NCI-H2081 (cell line): Measurements from ENCODE around the gene CTSZ.
A peak's percentile ranks its signal among the peaks of the same experiment; 100 is the strongest.
"Not testable (repeated sequence)": the region's sequence is repeated elsewhere in the genome, so short reads cannot be mapped to it uniquely, and the experiment has no call there.

Experiments
- DNase-seq, 2 experiments: peaks; one replicate each; lab custom pipeline; 2025; lab: John Stamatoyannopoulos, UW

Gene CTSZ

DNA sequence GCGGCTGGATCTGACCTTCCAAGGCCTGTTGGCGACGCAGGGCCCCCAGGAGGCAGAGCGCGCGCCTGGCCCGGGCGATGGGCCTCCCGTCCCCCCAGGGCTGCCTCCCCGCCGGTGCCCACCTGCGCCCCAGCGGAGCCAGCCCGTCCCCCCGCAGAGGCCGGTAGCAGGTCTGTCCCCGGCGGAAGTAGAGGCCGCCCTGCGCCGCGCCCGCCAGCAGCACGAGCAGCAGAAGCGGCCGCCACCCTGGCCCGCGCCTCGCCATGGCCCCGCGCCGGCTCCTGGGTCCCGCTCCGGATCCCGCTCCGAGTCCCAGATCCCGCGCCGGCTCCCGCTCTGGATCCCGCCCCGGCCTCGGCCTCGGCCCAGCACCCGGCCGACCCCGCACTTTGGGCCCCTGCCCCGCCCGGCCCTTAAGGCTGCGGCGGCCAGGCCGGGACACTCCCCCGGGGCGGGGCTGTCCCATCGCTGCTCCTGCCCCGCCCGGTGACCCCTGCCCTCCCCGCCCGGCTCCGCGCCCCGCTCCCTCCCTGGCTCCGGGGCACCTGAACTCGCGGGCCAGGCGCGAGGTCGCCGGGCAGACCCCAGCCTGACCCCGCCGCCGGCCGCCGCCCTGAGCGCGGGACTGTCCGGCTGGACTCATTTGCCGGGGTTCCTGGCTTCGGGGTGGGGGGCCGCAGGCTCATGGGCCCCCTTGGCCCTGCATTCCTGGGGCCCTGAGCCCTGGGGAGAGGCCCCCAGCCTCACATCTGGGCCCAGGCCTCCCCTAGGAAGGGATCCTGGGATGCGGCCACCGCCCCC lies at the start of gene CTSZ:
CTSZ (minus strand) TSS at position 391 of the 801 bp plus-strand sequence; CDS start at position 265, 126 bp downstream.
- no peak for DNase-seq

DNA sequence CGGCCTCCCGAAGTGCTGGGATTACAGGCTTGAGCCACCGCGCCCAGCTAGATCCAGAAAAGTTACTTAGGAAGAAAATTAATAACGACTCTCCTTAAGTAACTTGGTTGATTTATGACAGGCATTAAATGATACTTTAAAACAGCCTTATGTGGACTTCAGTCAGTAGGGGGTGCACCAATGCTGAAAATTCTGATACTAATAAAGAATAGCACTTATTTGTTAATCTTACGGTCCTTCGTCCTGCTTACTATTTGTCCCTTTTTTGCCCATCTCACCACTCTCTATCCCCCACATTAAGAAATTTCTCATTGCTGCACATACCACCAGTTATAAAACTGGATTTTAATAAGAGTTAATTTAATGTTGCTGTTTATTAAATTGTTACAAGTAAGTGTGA lies 48.2 kb upstream of the CTSZ start:
- DNase-seq: no peak

DNA sequence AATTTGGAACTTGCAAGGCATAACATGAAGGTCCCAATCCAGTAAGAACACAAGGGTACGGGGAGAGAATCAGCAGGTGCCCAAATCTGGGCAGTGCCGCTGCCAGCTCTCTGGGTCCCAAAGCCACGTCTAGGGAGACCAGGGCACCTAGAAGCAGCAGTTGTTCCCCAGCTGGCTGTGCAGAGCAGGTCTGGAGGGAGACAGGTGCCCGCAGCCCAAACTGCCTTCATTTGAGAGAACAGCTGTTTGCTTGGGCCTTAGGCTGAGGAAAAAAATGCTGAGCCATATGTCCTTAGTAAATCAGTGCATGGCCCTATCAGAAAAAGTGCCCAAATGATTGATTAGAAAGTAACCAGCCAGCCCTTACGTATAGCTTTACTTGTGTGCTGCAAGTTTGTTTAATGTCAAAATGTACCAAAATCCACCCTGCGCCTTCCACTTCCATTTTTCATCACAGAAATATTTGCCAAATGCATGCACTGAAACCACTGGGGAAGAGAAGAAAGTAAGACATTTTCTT lies 44.7 kb upstream of the CTSZ start:
- DNase-seq: no peak

DNA sequence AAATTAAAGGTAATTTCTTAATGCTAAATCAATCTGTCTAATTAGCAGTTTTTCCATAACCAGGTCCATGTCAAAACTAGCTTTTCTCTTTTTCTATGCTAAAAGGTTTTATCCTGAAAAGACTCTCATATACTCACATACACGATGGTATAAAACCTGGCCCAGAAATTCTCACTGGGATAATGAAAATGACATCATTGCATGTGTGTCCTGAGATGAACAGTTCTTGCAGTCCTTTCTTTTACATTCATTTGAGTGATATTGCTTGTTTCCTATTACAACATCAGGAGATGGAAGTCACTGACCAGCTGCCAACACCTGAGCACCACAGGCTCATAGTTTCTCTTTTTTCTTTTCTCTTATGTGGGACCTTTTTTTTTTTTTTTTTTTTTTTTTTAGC lies 43.4 kb upstream of the CTSZ start:
- DNase-seq: no peak

DNA sequence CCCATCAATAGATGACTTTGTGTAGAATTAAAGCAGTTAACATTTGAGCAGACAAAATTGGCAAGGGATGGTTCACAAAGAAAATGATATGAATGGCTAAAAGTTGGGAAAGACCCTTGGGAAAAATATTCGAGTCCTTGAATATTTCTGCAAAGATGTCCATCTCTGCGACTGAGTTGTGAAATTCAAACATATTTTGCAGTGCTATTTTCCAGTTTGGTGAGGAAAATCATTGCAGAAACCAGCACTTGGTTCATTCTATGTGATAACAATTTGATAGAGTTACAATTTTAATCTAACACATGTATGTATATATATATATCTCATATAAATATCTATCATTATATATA lies 41.6 kb upstream of the CTSZ start:
- DNase-seq: no peak

DNA sequence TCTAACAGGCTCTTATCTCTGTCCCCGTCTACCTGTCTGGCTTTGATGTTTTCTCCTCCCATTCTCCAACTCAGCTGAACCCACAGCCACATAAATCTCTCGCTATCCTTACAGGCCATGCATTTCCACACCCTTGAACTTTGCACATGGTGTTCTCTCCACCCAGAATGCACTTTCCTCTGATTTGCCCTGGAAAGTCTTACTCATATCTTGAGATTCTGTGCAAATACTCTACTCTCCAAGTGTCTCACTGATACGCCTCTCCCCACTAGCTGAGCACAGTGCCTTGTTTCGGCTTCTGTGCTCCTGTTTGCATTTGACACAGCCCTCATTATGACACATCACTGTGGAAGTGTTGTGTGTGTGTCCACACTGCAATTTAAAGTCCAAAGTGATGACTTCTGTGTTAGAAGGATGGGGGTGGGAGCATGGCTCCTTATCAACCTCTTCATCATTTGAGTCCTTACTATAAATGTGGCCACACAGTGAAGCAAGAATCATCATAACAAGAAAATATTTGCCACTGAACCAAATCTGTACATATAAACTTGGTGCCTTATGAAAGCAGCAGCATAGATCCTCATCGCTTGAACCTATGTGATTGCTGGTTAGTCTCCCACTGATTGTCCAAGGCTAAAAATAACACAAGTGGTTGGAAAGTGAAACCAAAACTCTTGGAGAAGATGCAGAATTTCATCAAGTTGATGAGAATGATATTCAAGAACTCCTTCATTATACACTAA lies 41.1 kb upstream of the CTSZ start:
- no peak for DNase-seq

GRCh38 chr20:59046862-59047261 lies 39.8 kb upstream of the CTSZ start:
- DNase-seq: no peak

DNA sequence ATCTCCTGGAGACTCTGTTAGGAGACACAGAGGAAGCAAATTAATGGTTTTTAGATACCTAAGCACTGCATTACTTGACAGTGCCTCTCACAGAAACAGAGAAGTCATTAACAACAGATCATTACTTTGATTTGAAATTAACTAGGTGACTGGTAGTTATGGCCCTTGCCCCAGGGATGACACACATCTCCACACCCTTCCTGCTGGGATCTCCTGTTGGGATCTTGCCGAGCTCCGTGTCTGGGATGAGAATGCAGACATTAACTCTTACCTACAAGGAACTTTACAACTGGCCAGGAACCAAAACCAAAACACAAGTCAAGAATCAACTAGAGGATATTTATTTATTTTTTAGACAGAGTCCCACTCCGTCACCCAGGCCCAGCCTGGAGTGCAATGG lies 37.7 kb upstream of the CTSZ start:
- DNase-seq: no peak

- no peak for DNase-seq
Measured at GRCh38 chr20:59044295-59044694, 37.2 kb upstream of the CTSZ start.

DNA sequence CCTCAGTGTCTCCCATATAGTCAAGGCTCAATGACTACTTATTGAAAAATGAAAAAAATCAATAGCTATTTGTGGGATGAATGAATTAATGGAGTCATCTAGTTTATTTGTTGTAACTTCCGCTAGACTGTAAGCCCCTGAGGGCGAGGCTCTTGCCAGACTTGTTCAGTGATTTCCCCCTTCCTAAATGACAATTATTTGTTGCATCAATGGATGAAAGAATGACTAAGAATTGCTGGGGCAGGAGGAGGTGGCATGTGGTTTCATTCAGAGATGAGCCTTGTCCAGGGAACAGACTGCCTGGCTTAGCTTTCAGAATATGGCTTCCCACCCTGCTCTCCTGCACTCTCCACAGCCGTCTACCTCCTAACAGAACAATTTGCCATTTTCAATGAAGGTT lies 36.6 kb upstream of the CTSZ start:
- no peak for DNase-seq

GRCh38 chr20:59042796-59043631 lies 36.0 kb upstream of the CTSZ start:
- DNase-seq: peak; percentile 89 to 91

GRCh38 chr20:59042151-59042795 lies 35.2 kb upstream of the CTSZ start, which contains the start of gene PRELID3B:
Gene PRELID3B, minus strand, starts transcription at chr20:59042786. Its CDS starts 56 bp downstream, at chr20:59042730.
- DNase-seq: no peak

DNA sequence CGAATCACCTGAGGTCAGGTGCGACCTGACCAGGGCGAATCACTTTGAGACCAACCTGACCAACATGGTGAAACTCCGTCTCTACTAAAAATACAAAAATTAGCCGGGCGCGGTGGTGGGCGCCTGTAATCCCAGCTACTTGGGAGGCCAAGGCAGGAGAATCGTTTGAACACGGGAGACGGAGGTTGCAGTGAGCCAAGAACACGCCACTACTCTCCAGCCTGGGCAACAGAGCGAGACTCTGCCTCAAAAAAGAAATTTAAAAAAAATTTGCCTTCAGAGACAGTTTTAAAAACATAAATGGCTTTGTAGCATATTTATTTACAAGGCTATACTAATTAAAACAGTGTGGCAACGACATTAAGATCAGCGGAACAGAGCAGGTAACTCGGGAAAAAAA lies 34.4 kb upstream of the CTSZ start:
- not testable (repeated sequence) for DNase-seq

DNA sequence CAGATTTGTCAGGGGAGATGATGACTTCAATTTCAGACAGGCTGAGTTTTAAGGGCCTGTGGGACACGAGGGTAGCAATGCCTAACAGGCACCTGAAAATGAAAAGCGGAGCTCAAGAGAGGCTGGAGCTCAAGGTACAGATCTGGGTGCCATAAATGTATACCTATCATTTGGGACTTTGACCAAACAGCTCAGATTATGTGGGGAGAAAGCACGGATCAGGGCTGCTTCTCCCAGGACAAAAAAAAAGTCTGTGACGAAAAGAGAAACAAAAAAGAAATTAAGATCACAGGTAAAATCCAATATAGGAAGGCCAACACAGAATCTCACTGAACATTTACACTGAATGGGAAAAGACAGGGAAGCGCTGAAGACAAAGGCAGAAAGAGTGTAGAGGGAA lies 33.6 kb upstream of the CTSZ start:
- DNase-seq: no peak

- no peak for DNase-seq
Measured at GRCh38 chr20:59039233-59039632, 32.2 kb upstream of the CTSZ start.

DNA sequence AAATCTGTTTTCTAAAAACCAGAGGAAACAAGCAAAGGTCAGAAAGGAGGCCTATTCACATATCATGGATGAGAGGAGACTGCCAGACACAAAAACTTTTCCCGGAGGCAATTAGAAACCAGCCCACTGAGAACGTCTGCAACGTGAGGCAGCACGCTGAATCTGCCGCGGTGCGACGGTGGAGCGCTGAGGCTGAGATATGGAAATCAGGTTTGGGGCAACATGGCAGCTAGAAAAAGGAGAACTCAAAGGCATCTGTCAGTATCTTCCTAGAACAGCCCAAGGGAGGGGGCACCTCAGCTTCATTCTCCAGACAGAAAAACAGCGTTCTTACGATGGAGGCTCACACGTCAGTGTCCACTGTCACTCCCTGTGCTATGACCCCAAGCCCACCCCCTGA lies 30.3 kb upstream of the CTSZ start:
- DNase-seq: no peak

DNA sequence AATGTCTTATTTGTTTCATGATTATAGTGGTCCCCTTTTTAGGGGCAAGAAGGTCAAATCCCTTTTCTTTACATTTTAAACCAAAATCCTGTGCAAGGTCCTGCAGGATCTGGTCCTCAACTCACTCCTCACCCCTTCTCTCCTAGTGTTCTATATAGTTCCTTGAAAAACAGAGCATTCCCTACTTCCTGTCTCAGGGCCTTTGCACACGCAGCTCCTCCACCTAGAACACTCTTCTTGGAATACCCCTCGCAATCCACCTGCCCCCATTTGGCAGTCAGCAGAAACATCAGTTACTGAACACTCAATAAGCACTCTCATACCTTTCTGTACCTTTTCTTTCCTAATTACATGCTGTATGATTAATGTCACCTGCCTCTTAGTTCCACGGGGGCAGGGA lies 28.3 kb upstream of the CTSZ start:
- DNase-seq: no peak

GRCh38 chr20:59033616-59034165 lies 26.6 kb upstream of the CTSZ start:
- DNase-seq: peak in 1 of 2 experiments; percentile 20

GRCh38 chr20:59033093-59033492 lies 26.0 kb upstream of the CTSZ start:
- no peak for DNase-seq

DNA sequence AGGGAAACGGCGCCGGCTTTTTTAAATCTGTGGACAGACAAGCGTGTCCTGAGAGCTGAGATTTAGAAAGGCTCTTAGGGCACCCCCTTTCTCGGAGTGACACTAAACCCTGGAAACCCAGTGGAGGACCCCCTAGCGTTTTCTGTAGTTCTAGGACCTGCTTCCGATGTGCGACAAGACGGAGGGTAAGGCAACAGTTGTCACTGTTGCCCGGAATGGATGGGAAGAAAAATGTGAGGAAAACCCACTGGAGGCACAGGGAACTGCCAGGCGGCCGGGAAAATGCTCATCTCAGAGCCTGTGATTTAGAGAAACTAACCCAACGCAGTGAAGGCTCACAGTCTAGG lies 25.6 kb upstream of the CTSZ start:
- peak; percentile 63 to 79 for DNase-seq

DNA sequence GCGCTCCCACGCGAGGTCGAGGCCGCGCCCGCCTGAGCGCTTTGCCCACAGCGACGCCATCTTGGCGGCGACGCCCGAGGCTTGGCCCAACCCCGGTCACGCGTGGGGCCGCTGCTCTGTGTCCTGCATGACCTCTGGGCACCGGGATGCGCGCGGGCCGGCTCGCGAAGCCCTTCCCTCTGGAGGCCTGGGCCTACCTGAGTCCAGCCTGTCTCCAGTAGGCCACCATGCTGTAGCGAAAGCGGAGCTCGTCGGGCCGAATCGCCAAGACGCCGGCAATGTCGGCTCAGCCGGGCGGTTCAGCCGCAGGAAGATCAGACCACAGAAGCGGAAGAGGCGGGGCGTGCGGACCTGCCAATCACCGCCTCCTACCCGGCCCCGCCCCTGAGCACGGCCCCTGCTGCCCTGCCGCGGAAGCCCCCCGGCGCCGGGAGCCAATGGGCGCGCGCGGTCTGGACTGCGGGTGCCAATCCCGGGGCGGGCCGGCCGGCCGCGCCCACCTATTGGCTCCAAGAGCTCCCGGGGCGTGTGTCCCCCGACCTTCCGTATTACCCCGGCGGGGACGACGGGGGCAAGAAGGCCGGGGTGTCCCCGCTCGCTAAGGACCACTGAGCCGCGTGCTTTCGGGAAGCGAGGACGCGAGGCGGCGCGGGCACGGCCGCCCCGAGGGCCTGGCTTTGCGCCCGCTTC lies 25.1 kb upstream of the CTSZ start, which contains the start of gene ATP5F1E:
ATP5F1E (minus strand) TSS at position 313 of the 690 bp plus-strand sequence; CDS start at position 229, 84 bp downstream.
- peak; percentile 95 for DNase-seq
